ENCODE data around the gene CACNA1D.

GRCh38 chr3:53570081-53570480, 75.7 kb downstream of the CACNA1D start:
- TF ChIP-seq POLR2AphosphoS5 (IDR thresholded peaks at IDR 0.05; ENCODE audit: borderline replicate concordance, low read depth, low read length) (no peak), EZH2 (IDR thresholded peaks at IDR 0.05) (no peak), FOXP2 (optimal IDR thresholded peaks at IDR 0.05; ENCODE audit: control extremely low read depth, extremely low read length, insufficient read depth) (no peak)
